HFF-Myc (cell line): ENCODE results near the gene SLC25A30.
A peak's percentile ranks its signal among the peaks of the same experiment; 100 is the strongest.

Experiments
- DNase-seq: peaks from one replicate; pipeline ENCODE4 v3.0.0-alpha.2; 2011; ENCODE audit warnings: low read depth; ENCODE audit errors: extremely low read depth
- H3K4me3 ChIP-seq: replicated peaks from 2 replicates; pipeline ENCODE4 v1.5.1; 2011; ENCODE audit warnings: low read depth, mild to moderate bottlenecking, control low read depth, low read length
- CTCF ChIP-seq: IDR thresholded peaks from 2 replicates; pipeline ENCODE4 v1.5.1; 2012; ENCODE audit warnings: mild to moderate bottlenecking, low read depth, low read length, control low read depth; ENCODE audit errors: missing control alignments

SLC25A30 gene

GRCh38 chr13:45367358-45367757 lies 50.8 kb downstream of the SLC25A30 start:
- TF ChIP-seq CTCF, result no peak
- DNase-seq, result peak; percentile 81
- H3K4me3 ChIP-seq, result no peak overlapping the region

DNA sequence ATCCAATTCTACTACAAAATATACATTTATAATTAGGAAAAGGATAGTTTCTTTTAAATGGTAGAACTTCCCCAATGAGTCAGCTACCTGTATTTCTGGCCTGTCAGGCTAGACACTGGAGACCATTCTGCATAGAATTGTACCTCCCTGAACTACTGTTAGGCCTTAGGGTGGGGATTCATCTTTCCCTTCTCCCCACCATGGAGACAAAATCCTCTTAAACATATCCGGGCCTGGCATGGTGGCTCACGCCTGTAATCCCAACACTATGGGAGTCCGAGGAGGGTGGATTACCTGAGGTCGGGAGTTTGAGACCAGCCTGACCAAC lies 52.7 kb downstream of the SLC25A30 start:
- no peak for DNase-seq
- no peak overlapping the region for H3K4me3 ChIP-seq
- no peak for TF ChIP-seq CTCF

- H3K4me3 ChIP-seq, result no peak overlapping the region
- TF ChIP-seq CTCF, result no peak
- no peak for DNase-seq
Observed at GRCh38 chr13:45364876-45365557, 53.2 kb downstream of the SLC25A30 start.

DNA sequence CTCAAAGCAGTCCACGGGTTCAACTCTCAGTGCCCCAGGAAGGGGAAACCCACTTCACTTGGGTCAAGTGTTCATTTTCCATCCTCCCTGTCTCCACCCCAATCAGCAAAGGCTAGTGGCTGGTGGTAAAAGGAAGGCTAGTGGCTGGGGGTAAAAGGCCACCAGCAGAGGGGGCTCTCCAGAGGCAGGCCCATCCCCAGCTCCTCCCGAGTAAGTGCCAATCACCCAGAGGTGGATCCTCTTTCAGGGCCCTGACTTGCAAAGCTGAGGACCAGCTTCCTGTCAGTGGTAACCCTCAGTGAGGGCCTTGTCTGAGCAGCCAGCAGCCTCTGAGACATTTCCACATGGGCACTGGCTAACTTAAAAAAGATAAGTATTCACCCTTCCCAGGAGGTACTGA lies 55.2 kb downstream of the SLC25A30 start:
- no peak overlapping the region for H3K4me3 ChIP-seq
- no peak for DNase-seq
- peak; percentile 20 for TF ChIP-seq CTCF

GRCh38 chr13:45361596-45362206 lies 56.5 kb downstream of the SLC25A30 start:
- no peak for TF ChIP-seq CTCF
- H3K4me3 ChIP-seq, result no peak overlapping the region
- DNase-seq, result no peak

DNA sequence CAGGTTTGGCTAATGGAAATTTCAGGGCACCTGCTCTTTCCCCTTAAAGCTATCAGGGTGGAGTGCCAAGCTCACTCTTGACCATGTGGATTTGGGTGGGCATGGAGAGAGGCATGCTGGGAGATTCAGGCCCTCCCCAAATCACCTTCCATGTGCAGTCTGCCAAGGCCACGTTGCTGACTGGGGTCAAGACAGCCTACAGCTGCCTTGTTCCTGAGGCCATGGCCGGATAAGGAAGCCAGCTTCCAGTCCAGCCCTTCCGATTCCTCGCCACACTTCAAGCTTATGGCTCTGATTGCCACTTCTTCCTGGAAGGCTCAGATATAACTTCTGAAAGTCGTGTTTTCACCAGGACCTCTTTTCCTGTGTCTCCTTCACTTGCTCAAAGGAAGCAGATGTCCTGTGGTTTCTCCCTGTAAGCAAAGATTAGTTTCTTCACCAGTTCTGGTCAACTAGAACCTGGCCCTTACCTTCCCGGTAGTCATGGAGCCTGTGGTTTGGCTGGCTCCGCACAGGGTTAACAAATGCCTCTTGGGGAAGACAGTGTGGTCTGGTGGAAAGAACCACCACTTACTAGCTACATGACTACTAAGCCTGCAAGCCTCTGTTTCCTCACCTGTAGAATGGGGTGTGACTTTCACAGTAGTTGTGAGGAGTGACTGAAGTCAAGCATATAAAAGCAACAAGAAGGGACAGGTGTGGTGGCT lies 61.1 kb downstream of the SLC25A30 start:
- TF ChIP-seq CTCF, result no peak
- DNase-seq, result no peak
- no peak overlapping the region for H3K4me3 ChIP-seq
